ENCODE results near the gene DDX5.

GRCh38 chr17:64466019-64466735 lies 39.9 kb downstream of the DDX5 start:
- TF ChIP-seq EP300 (IDR thresholded peaks at IDR 0.05) (no peak), POLR2A (IDR thresholded peaks at IDR 0.05) (no peak)

Measured in tibial nerve (tissue), 3 donors.